ENCODE measurements around the gene BPIFB3.
"Not testable (repeated sequence)": the region's sequence is repeated elsewhere in the genome, so short reads cannot be mapped to it uniquely, and the experiment has no call there.

- not testable (repeated sequence) for TF ChIP-seq CTCF, POLR2A (IDR thresholded peaks at IDR 0.05)
Measured at GRCh38 chr20:33115501-33115900, 61.8 kb downstream of the BPIFB3 start.

Data from heart left ventricle (tissue), 13 donors.